GM12874 (cell line): ENCODE data around the gene BST1.

Experiments
- CTCF ChIP-seq: IDR thresholded peaks from 2 replicates; pipeline ENCODE4 v1.5.1; 2011; ENCODE audit warnings: low read depth, mild to moderate bottlenecking, control low read depth, low read length, moderate library complexity; ENCODE audit not compliant: insufficient read depth

Gene BST1

GRCh38 chr4:15689540-15689939 lies 13.3 kb upstream of the BST1 start:
- TF ChIP-seq CTCF, result no peak

- no peak for TF ChIP-seq CTCF
These were observed 12.7 kb upstream of the BST1 start for GRCh38 chr4:15690020-15690809.

GRCh38 chr4:15691346-15692135 lies 11.3 kb upstream of the BST1 start:
- TF ChIP-seq CTCF, result no peak

- TF ChIP-seq CTCF, result no peak
These were observed 10.3 kb upstream of the BST1 start for GRCh38 chr4:15692602-15693001.

- TF ChIP-seq CTCF, result no peak
These were observed 8.4 kb upstream of the BST1 start for GRCh38 chr4:15694431-15694830.

GRCh38 chr4:15695240-15695699 lies 7.6 kb upstream of the BST1 start:
- TF ChIP-seq CTCF, result no peak

GRCh38 chr4:15695729-15696128 lies 7.1 kb upstream of the BST1 start:
- no peak for TF ChIP-seq CTCF
